Measurements from ENCODE around the gene LGR4.

The LGR4 gene

GRCh38 chr11:27375370-27375769, 97.2 kb downstream of the LGR4 start:
- TF ChIP-seq, protein P1, sequence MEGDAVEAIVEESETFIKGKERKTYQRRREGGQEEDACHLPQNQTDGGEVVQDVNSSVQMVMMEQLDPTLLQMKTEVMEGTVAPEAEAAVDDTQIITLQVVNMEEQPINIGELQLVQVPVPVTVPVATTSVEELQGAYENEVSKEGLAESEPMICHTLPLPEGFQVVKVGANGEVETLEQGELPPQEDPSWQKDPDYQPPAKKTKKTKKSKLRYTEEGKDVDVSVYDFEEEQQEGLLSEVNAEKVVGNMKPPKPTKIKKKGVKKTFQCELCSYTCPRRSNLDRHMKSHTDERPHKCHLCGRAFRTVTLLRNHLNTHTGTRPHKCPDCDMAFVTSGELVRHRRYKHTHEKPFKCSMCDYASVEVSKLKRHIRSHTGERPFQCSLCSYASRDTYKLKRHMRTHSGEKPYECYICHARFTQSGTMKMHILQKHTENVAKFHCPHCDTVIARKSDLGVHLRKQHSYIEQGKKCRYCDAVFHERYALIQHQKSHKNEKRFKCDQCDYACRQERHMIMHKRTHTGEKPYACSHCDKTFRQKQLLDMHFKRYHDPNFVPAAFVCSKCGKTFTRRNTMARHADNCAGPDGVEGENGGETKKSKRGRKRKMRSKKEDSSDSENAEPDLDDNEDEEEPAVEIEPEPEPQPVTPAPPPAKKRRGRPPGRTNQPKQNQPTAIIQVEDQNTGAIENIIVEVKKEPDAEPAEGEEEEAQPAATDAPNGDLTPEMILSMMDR (IDR thresholded peaks at IDR 0.05; ENCODE audit: low read depth, low read length) = no peak

GRCh38 chr11:27373856-27374602, 98.6 kb downstream of the LGR4 start:
- TF ChIP-seq, protein P1 (IDR thresholded peaks at IDR 0.05; ENCODE audit: low read depth, low read length) = no peak
- no peak for DNase-seq (ENCODE audit: extremely low read depth, low read depth)

More at GRCh38 chr11:27375370-27375769, 97.2 kb downstream of the LGR4 start:
- DNase-seq (ENCODE audit: extremely low read depth, low read depth) = no peak

DNA sequence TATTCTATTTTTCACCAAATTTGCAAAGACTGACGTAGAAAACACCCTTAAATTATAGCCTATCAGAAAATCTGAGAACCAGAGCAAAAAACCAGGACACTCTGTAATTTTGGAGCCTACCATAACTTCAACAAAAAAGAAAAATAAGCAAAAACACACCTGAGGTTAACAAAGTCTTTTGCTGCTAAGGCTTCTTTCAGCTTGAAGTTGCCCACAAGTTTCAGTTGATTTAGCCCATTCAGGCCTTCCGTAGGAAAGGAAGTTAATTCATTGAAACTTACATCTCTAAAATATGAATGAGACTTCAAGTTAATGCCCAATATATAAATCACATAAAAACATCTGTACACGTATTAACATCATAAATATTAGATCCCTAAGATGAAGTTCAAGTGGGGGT, 99.2 kb downstream of the LGR4 start:
- TF ChIP-seq, protein P1 (IDR thresholded peaks at IDR 0.05; ENCODE audit: low read depth, low read length) = no peak
- DNase-seq (ENCODE audit: extremely low read depth, low read depth) = no peak

DNA sequence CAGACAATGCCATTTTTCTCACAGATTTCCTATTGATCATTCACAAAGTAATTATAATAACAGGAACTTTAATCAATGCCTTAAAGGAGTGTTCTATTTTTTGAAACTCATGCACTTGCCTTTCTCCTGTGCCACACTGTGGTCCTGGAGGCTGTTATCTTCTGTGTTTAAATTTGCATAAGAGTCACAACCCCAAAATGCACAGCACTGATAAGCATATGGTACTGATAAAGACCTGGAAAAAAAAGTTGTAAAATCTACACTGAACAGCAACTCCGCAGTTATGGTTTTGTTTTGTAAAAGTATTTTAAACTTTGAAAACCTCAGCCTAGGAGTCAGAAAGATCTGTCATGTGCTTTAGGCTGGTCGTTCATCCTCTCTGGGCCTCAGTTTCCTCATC, 100.4 kb downstream of the LGR4 start:
- DNase-seq (ENCODE audit: extremely low read depth, low read depth) = no peak
- TF ChIP-seq, protein P1 (IDR thresholded peaks at IDR 0.05; ENCODE audit: low read depth, low read length) = no peak

GRCh38 chr11:27371489-27371888, 101.1 kb downstream of the LGR4 start:
- DNase-seq (ENCODE audit: extremely low read depth, low read depth) = no peak
- TF ChIP-seq, protein P1 (IDR thresholded peaks at IDR 0.05; ENCODE audit: low read depth, low read length) = no peak

DNA sequence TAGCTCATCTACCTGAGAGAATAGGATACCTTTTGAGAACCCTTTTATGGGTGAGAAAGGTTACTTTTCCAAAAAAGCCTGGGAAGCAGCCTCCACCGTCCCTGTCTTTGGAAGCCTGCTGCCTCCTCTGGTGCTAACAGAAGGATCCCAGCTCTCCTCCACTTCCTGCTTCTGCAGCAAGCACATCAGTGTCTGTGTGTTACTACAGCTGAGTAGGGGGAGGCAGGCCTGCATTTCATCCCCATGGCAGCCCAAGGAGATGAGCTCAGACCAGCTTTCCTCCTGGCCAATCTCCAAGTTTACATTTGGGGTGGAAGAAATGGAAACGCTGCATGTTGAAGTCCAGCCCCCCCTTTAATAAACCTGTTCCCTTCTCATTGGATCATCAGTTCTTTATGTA, 102.2 kb downstream of the LGR4 start:
- TF ChIP-seq, protein P1 (IDR thresholded peaks at IDR 0.05; ENCODE audit: low read depth, low read length) = no peak
- DNase-seq (ENCODE audit: extremely low read depth, low read depth) = no peak

DNA sequence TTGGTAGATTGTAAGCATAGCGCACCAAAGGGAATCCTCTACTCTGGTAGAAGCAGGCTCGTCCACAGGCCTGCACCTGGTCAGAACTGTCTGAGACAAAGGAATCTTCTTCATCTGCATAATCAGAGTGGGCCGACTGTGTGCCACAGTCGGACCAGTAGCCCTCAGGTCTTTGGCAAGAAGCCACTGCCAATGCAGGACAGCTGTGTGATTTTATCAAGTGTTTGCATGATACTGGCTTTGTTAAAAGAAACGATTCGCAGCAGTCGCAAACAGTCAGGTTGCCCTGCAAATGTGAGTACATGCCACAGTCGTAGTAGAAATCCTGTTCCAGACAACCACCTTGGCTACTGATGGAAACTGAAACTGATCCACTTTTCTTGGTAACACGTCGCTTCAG, 104.7 kb downstream of the LGR4 start:
- TF ChIP-seq, protein P1 (IDR thresholded peaks at IDR 0.05; ENCODE audit: low read depth, low read length) = no peak
- no peak for DNase-seq (ENCODE audit: extremely low read depth, low read depth)
